ENCODE data around the gene SUMF1.

The SUMF1 gene

GRCh38 chr3:4375911-4376310 is 91.2 kb downstream of the SUMF1 start:
- Histone ChIP-seq H3K36me3 (ENCODE audit: insufficient read depth, low read length) (no peaks in the 10 kb centered on the region), H3K4me1 (ENCODE audit: insufficient read depth, low read length) (0 out of 2 replicates have a peak, but pooled peaks cover 6% of the 10 kb centered on the region)

DNA sequence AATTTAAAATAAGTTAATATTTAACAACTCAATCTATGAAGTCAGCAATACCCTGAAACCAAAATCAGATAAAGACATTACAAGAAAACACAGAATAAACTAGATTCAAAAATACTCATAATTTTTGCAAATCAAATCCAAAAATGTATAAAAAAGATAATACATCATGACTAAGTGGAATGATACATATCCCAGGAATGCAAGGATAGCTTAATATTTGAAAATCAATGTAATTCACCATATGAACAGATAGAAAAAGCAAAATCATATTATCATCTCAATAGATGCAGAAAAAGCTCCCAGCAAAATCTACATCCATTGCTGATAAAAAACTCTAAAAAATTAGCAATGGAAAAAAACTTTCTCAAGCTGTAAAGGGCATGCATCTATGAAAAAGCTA is 93.4 kb downstream of the SUMF1 start:
- Histone ChIP-seq H3K9me3 (ENCODE audit: insufficient read depth, low read depth, low read length) (no peaks in the 10 kb centered on the region; the same call in 1 of the 2 replicates), H3K4me3 (ENCODE audit: low read length) (no peak overlapping the region), H3K4me1 (ENCODE audit: insufficient read depth, low read length) (0 out of 2 replicates have a peak, but pooled peaks cover 6% of the 10 kb centered on the region), H3K27ac (ENCODE audit: low read depth, low read length) (no peak overlapping the region), H3K9ac (ENCODE audit: low read depth, low read length) (no peak overlapping the region), H3K36me3 (ENCODE audit: insufficient read depth, low read length) (no peaks in the 10 kb centered on the region), H3K27me3 (ENCODE audit: insufficient read depth, low read length) (no peaks in the 10 kb centered on the region)

More at GRCh38 chr3:4375911-4376310, 91.2 kb downstream of the SUMF1 start:
- no peak overlapping the region for H3K27ac ChIP-seq (ENCODE audit: low read depth, low read length)
- WGBS = 75% methylated on average over 2 of the region's 2 CpGs
- H3K27me3 ChIP-seq (ENCODE audit: insufficient read depth, low read length) = no peaks in the 10 kb centered on the region
- H3K9me3 ChIP-seq (ENCODE audit: insufficient read depth, low read depth, low read length) = no peaks in the 10 kb centered on the region; the same call in 1 of the 2 replicates
- H3K4me3 ChIP-seq (ENCODE audit: low read length) = no peak overlapping the region
- H3K9ac ChIP-seq (ENCODE audit: low read depth, low read length) = no peak overlapping the region

- H3K27me3 ChIP-seq (ENCODE audit: insufficient read depth, low read length) = no peaks in the 10 kb centered on the region
- no peak overlapping the region for H3K27ac ChIP-seq (ENCODE audit: low read depth, low read length)
- H3K4me3 ChIP-seq (ENCODE audit: low read length) = no peak overlapping the region
- 93% methylated on average over 2 of the region's 2 CpGs for WGBS
- no peaks in the 10 kb centered on the region for H3K36me3 ChIP-seq (ENCODE audit: insufficient read depth, low read length)
- H3K4me1 ChIP-seq (ENCODE audit: insufficient read depth, low read length) = no peaks in the 10 kb centered on the region
- H3K9ac ChIP-seq (ENCODE audit: low read depth, low read length) = no peak overlapping the region
- H3K9me3 ChIP-seq (ENCODE audit: insufficient read depth, low read depth, low read length) = no peaks in the 10 kb centered on the region
These were observed 104.5 kb downstream of the SUMF1 start for GRCh38 chr3:4362523-4362922.

DNA sequence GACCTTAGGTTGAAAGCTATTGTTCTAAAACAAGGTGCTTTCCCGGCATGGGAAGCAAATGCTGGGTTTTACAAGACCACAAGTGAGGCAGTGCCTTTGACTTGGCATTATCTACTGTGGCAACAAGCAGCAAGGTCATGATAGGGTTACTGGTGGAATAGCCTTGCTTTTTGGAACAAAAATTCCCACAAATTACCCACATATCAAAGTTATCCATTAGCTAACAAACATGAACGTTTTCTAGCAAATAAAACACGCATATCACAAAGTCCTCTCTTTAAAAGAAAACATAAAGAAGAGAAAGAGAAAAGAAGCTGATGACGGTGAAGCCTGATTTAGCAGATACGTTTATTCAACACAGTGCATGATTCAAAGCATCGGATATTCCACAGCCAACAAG is 106.3 kb downstream of the SUMF1 start:
- Histone ChIP-seq H3K4me3 (ENCODE audit: low read length) (no peak overlapping the region), H3K4me1 (ENCODE audit: insufficient read depth, low read length) (no peaks in the 10 kb centered on the region), H3K36me3 (ENCODE audit: insufficient read depth, low read length) (no peaks in the 10 kb centered on the region), H3K27ac (ENCODE audit: low read depth, low read length) (no peak overlapping the region), H3K9ac (ENCODE audit: low read depth, low read length) (no peak overlapping the region), H3K9me3 (ENCODE audit: insufficient read depth, low read depth, low read length) (no peaks in the 10 kb centered on the region), H3K27me3 (ENCODE audit: insufficient read depth, low read length) (no peaks in the 10 kb centered on the region)
- 95% methylated on average over 6 of the region's 6 CpGs for WGBS

- no peak overlapping the region for H3K4me3 ChIP-seq (ENCODE audit: low read length)
- no peaks in the 10 kb centered on the region for H3K4me1 ChIP-seq (ENCODE audit: insufficient read depth, low read length)
- no peaks in the 10 kb centered on the region for H3K27me3 ChIP-seq (ENCODE audit: insufficient read depth, low read length)
- no peak overlapping the region for H3K27ac ChIP-seq (ENCODE audit: low read depth, low read length)
- no peaks in the 10 kb centered on the region for H3K9me3 ChIP-seq (ENCODE audit: insufficient read depth, low read depth, low read length)
- WGBS = 89% methylated on average over 10 of the region's 12 CpGs
- no peaks in the 10 kb centered on the region for H3K36me3 ChIP-seq (ENCODE audit: insufficient read depth, low read length)
- H3K9ac ChIP-seq (ENCODE audit: low read depth, low read length) = no peak overlapping the region
These were observed 107.1 kb downstream of the SUMF1 start for GRCh38 chr3:4359805-4360502.

GRCh38 chr3:4358273-4358672 is 108.8 kb downstream of the SUMF1 start:
- no peaks in the 10 kb centered on the region for H3K4me1 ChIP-seq (ENCODE audit: insufficient read depth, low read length)
- 96% methylated on average over 4 of the region's 4 CpGs for WGBS
- H3K9me3 ChIP-seq (ENCODE audit: insufficient read depth, low read depth, low read length) = no peaks in the 10 kb centered on the region
- H3K9ac ChIP-seq (ENCODE audit: low read depth, low read length) = no peak overlapping the region
- no peak overlapping the region for H3K27ac ChIP-seq (ENCODE audit: low read depth, low read length)
- H3K4me3 ChIP-seq (ENCODE audit: low read length) = no peak overlapping the region
- no peaks in the 10 kb centered on the region for H3K36me3 ChIP-seq (ENCODE audit: insufficient read depth, low read length)
- H3K27me3 ChIP-seq (ENCODE audit: insufficient read depth, low read length) = no peaks in the 10 kb centered on the region

- Histone ChIP-seq H3K27ac (ENCODE audit: low read depth, low read length) (no peak overlapping the region), H3K9me3 (ENCODE audit: insufficient read depth, low read depth, low read length) (no peaks in the 10 kb centered on the region)
- WGBS = 93% methylated on average over 10 of the region's 10 CpGs
These were observed 110.3 kb downstream of the SUMF1 start for GRCh38 chr3:4356546-4357410.

GRCh38 chr3:4356220-4356540 is 110.9 kb downstream of the SUMF1 start:
- no peaks in the 10 kb centered on the region for H3K27me3 ChIP-seq (ENCODE audit: insufficient read depth, low read length)
- no peaks in the 10 kb centered on the region for H3K4me1 ChIP-seq (ENCODE audit: insufficient read depth, low read length)
- no peak overlapping the region for H3K9ac ChIP-seq (ENCODE audit: low read depth, low read length)
- WGBS = 96% methylated on average over 6 of the region's 6 CpGs
- H3K4me3 ChIP-seq (ENCODE audit: low read length) = no peak overlapping the region
- H3K36me3 ChIP-seq (ENCODE audit: insufficient read depth, low read length) = no peaks in the 10 kb centered on the region
- H3K27ac ChIP-seq (ENCODE audit: low read depth, low read length) = no peak overlapping the region
- H3K9me3 ChIP-seq (ENCODE audit: insufficient read depth, low read depth, low read length) = no peaks in the 10 kb centered on the region

More at GRCh38 chr3:4356546-4357410, 110.3 kb downstream of the SUMF1 start:
- H3K9ac ChIP-seq (ENCODE audit: low read depth, low read length) = no peak overlapping the region
- no peaks in the 10 kb centered on the region for H3K36me3 ChIP-seq (ENCODE audit: insufficient read depth, low read length)
- no peak overlapping the region for H3K4me3 ChIP-seq (ENCODE audit: low read length)
- H3K4me1 ChIP-seq (ENCODE audit: insufficient read depth, low read length) = no peaks in the 10 kb centered on the region
- H3K27me3 ChIP-seq (ENCODE audit: insufficient read depth, low read length) = no peaks in the 10 kb centered on the region

DNA sequence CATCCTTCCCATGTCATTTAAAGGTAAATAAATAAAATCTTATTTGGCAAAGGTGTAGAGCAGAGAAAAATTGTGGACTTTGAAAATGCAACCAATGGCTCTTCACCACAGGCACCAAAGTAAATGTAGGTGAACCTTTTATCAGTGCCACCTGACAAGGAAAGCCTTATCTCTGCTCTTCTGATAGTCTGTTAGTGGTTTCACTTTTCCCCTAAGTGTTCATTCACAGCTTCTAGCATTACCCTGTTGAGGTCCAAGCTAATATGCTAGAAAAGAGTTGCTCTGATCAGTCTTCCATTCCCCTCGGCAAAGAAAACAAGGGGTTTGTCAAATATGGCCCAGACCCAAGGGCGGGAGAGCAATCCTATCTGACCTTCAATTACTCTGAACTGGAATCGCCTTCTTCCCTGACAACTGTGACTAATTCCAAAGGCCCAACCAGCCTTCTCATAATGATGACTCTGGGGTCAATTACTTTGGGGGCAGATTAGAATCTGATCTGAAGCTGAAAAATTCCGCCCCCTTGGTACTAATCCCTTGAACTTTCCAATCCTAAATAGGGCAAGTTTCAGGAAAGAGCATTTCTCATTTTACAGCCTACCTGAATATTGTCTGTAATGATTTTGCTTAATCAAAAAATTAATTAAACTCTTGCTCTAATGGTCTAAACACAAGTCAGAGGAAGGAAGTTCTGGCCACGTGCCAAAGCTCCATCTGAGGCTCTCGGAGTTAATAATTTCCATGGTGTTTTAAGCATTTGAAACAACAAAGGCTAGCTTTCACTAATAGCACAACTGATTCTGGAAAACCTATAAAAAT is 111.5 kb downstream of the SUMF1 start:
- Histone ChIP-seq H3K27me3 (ENCODE audit: insufficient read depth, low read length) (no peaks in the 10 kb centered on the region), H3K36me3 (ENCODE audit: insufficient read depth, low read length) (no peaks in the 10 kb centered on the region), H3K9ac (ENCODE audit: low read depth, low read length) (no peak overlapping the region), H3K4me3 (ENCODE audit: low read length) (no peak overlapping the region), H3K4me1 (ENCODE audit: insufficient read depth, low read length) (no peaks in the 10 kb centered on the region), H3K27ac (ENCODE audit: low read depth, low read length) (no peak overlapping the region), H3K9me3 (ENCODE audit: insufficient read depth, low read depth, low read length) (no peaks in the 10 kb centered on the region)
- 89% methylated on average over 6 of the region's 6 CpGs for WGBS

- H3K9me3 ChIP-seq (ENCODE audit: insufficient read depth, low read depth, low read length) = no peaks in the 10 kb centered on the region
- no peak overlapping the region for H3K4me3 ChIP-seq (ENCODE audit: low read length)
- no peaks in the 10 kb centered on the region for H3K27me3 ChIP-seq (ENCODE audit: insufficient read depth, low read length)
- H3K4me1 ChIP-seq (ENCODE audit: insufficient read depth, low read length) = no peaks in the 10 kb centered on the region
- H3K27ac ChIP-seq (ENCODE audit: low read depth, low read length) = no peak overlapping the region
- no peak overlapping the region for H3K9ac ChIP-seq (ENCODE audit: low read depth, low read length)
- WGBS = 94% methylated on average over 4 of the region's 4 CpGs
- no peaks in the 10 kb centered on the region for H3K36me3 ChIP-seq (ENCODE audit: insufficient read depth, low read length)
These were observed 115.2 kb downstream of the SUMF1 start for GRCh38 chr3:4351872-4352271.

Measured in HUES64 (cell line).